ENCODE results near the gene PRICKLE2. TPM values are rescaled to one million over a fixed set of nuclear protein-coding genes. Genes with fewer than 3 reads are reported as not detected.

The PRICKLE2 gene
- total RNA-seq, 2 donors from 2014 or later = 23.4 to 41.5 TPM

GRCh38 chr3:64174328-64174727, 50.9 kb downstream of the PRICKLE2 start:
- Histone ChIP-seq H3K36me3 (replicated peaks in 1 of 2; ENCODE audit: insufficient read depth in 1 of 2, low read depth in 2 of 2) (no peaks in the 10 kb centered on the region), H3K9me3 (no peaks in the 10 kb centered on the region), H3K4me3 (no peak overlapping the region), H3K4me1 (no peaks in the 10 kb centered on the region), H3K27me3 (no peaks in the 10 kb centered on the region), H3K27ac (peak overlapping the region in 1 of 4 donors; percentile 9)
- TF ChIP-seq CTCF (IDR thresholded peaks at IDR 0.05) = no peak
- no peak for TF ChIP-seq POLR2A (IDR thresholded peaks at IDR 0.05)
- intact Hi-C loops (cut with DNase I) = no loop called here
- ATAC-seq = no peak
- DNase-seq = no peak
- 73 to 75% methylated on average over 6 of the region's 6 CpGs for WGBS, 2 donors

GRCh38 chr3:64173563-64173962, 51.7 kb downstream of the PRICKLE2 start:
- ATAC-seq = no peak
- Histone ChIP-seq H3K36me3 (replicated peaks in 1 of 2; ENCODE audit: insufficient read depth in 1 of 2, low read depth in 2 of 2) (no peaks in the 10 kb centered on the region), H3K27ac (no peak overlapping the region), H3K4me1 (no peaks in the 10 kb centered on the region), H3K27me3 (no peaks in the 10 kb centered on the region), H3K4me3 (no peak overlapping the region), H3K9me3 (no peaks in the 10 kb centered on the region)
- 85 to 87% methylated on average over 5 of the region's 5 CpGs for WGBS, 2 donors
- TF ChIP-seq POLR2A (IDR thresholded peaks at IDR 0.05) = no peak
- no peak for TF ChIP-seq CTCF (IDR thresholded peaks at IDR 0.05)
- no peak for DNase-seq
- intact Hi-C loops (cut with DNase I) = no loop called here

GRCh38 chr3:64170270-64170669, 55.0 kb downstream of the PRICKLE2 start:
- no peaks in the 10 kb centered on the region for H3K36me3 ChIP-seq (replicated peaks in 1 of 2; ENCODE audit: insufficient read depth in 1 of 2, low read depth in 2 of 2)
- H3K4me3 ChIP-seq = no peak overlapping the region
- 90 to 92% methylated on average over 5 of the region's 5 CpGs for WGBS, 2 donors
- ATAC-seq = no peak
- intact Hi-C loops (cut with DNase I) = no loop called here
- H3K4me1 ChIP-seq = no peaks in the 10 kb centered on the region
- TF ChIP-seq POLR2A (IDR thresholded peaks at IDR 0.05) (no peak), CTCF (IDR thresholded peaks at IDR 0.05) (no peak)
- no peak for DNase-seq
- H3K9me3 ChIP-seq = no peaks in the 10 kb centered on the region
- no peak overlapping the region for H3K27ac ChIP-seq
- no peaks in the 10 kb centered on the region for H3K27me3 ChIP-seq

GRCh38 chr3:64167868-64168267, 57.4 kb downstream of the PRICKLE2 start:
- ATAC-seq (no peak), DNase-seq (no peak)
- H3K4me1 ChIP-seq = no peaks in the 10 kb centered on the region
- H3K36me3 ChIP-seq (replicated peaks in 1 of 2; ENCODE audit: insufficient read depth in 1 of 2, low read depth in 2 of 2) = no peaks in the 10 kb centered on the region
- H3K27ac ChIP-seq = no peak overlapping the region
- no peaks in the 10 kb centered on the region for H3K27me3 ChIP-seq
- no peaks in the 10 kb centered on the region for H3K9me3 ChIP-seq
- TF ChIP-seq POLR2A (IDR thresholded peaks at IDR 0.05) (no peak), CTCF (IDR thresholded peaks at IDR 0.05) (no peak)
- H3K4me3 ChIP-seq = no peak overlapping the region
- intact Hi-C loops (cut with DNase I) = no loop called here
- WGBS, 2 donors = 68 to 78% methylated on average over 1 of the region's 1 CpG

GRCh38 chr3:64167351-64167750, 57.9 kb downstream of the PRICKLE2 start:
- no peak for TF ChIP-seq CTCF (IDR thresholded peaks at IDR 0.05)
- no peak for TF ChIP-seq POLR2A (IDR thresholded peaks at IDR 0.05)
- DNase-seq = no peak
- no peaks in the 10 kb centered on the region for H3K9me3 ChIP-seq
- intact Hi-C loops (cut with DNase I) = no loop called here
- H3K4me3 ChIP-seq = no peak overlapping the region
- no peaks in the 10 kb centered on the region for H3K27me3 ChIP-seq
- no peak for ATAC-seq
- 85 to 87% methylated on average over 4 of the region's 4 CpGs for WGBS, 2 donors
- no peaks in the 10 kb centered on the region for H3K36me3 ChIP-seq (replicated peaks in 1 of 2; ENCODE audit: insufficient read depth in 1 of 2, low read depth in 2 of 2)
- no peak overlapping the region for H3K27ac ChIP-seq
- no peaks in the 10 kb centered on the region for H3K4me1 ChIP-seq

Measured in body of pancreas (tissue), 4 donors.